PC-3 (cell line): ENCODE results near the gene FOXO3.

Experiments
- CTCF ChIP-seq: fragments of 300-600 bp; sonication (generic); conservative IDR thresholded peaks from 2 replicates; pipeline ENCODE4 v1.5.1; 2017; ENCODE audit warnings: antibody characterized with exemption, low read depth, mild to moderate bottlenecking, low read length
- EZH2phosphoT487 ChIP-seq: fragments of 300-600 bp; sonication (generic); IDR thresholded peaks from 2 replicates; pipeline ENCODE4 v1.6.1; 2018; ENCODE audit warnings: mild to moderate bottlenecking, antibody characterized with exemption, low read length, borderline replicate concordance

- TF ChIP-seq EZH2phosphoT487 (no peak), CTCF (no peak; the same call in 1 of the 2 replicates)
These were observed 29.4 kb upstream of the FOXO3 start for GRCh38 chr6:108531332-108531731.
